GM19240 (cell line): Measurements from ENCODE around the gene ARL14EP.

Experiments
- DNase-seq: peaks from one replicate; pipeline ENCODE4 v3.0.0; 2011; ENCODE audit warnings: low spot score; ENCODE audit not compliant: insufficient read length

Gene ARL14EP

GRCh38 chr11:30326906-30327305, 4.0 kb downstream of the ARL14EP start:
- DNase-seq: no peak

GRCh38 chr11:30328681-30329080, 5.8 kb downstream of the ARL14EP start:
- DNase-seq: no peak

- DNase-seq: no peak
These were observed 6.4 kb downstream of the ARL14EP start for GRCh38 chr11:30329150-30329940.

GRCh38 chr11:30333405-30333804, 10.5 kb downstream of the ARL14EP start:
- no peak for DNase-seq

GRCh38 chr11:30342736-30343166, 19.8 kb downstream of the ARL14EP start:
- DNase-seq: peak; percentile 18

GRCh38 chr11:30344085-30344484, 21.2 kb downstream of the ARL14EP start:
- DNase-seq: no peak

- no peak for DNase-seq
These were observed 22.7 kb downstream of the ARL14EP start for GRCh38 chr11:30345644-30346043.

GRCh38 chr11:30346068-30346688, 23.3 kb downstream of the ARL14EP start:
- no peak for DNase-seq

GRCh38 chr11:30348035-30348434, 25.1 kb downstream of the ARL14EP start:
- no peak for DNase-seq

GRCh38 chr11:30349885-30350284, 27.0 kb downstream of the ARL14EP start:
- DNase-seq: no peak

- DNase-seq: no peak
These were observed 27.5 kb downstream of the ARL14EP start for GRCh38 chr11:30350384-30350783.

- DNase-seq: no peak
These were observed 28.2 kb downstream of the ARL14EP start for GRCh38 chr11:30351061-30351460.

GRCh38 chr11:30356391-30356790, 33.5 kb downstream of the ARL14EP start:
- no peak for DNase-seq

- DNase-seq: no peak
These were observed 35.0 kb downstream of the ARL14EP start for GRCh38 chr11:30357872-30358271.

- no peak for DNase-seq
These were observed 35.6 kb downstream of the ARL14EP start for GRCh38 chr11:30358536-30358935.

GRCh38 chr11:30360741-30361140, 37.8 kb downstream of the ARL14EP start:
- no peak for DNase-seq

GRCh38 chr11:30364139-30364836, 41.4 kb downstream of the ARL14EP start:
- DNase-seq: no peak

- no peak for DNase-seq
These were observed 42.1 kb downstream of the ARL14EP start for GRCh38 chr11:30364837-30365482.

- DNase-seq: no peak
These were observed 43.1 kb downstream of the ARL14EP start for GRCh38 chr11:30365793-30366517.

- DNase-seq: no peak
These were observed 45.5 kb downstream of the ARL14EP start for GRCh38 chr11:30368394-30368793.

GRCh38 chr11:30370164-30370563, 47.3 kb downstream of the ARL14EP start:
- DNase-seq: no peak
